Measurements from ENCODE around the gene FBLN7. TPM values are rescaled to one million over a fixed set of nuclear protein-coding genes. Genes with fewer than 3 reads are reported as not detected.

The FBLN7 gene
- total and polyA plus RNA-seq, 2 of the 8 experiments (the other 6 are each of a cell fraction or from before 2014, with no cell fraction given): 0.30 to 0.77 TPM

DNA sequence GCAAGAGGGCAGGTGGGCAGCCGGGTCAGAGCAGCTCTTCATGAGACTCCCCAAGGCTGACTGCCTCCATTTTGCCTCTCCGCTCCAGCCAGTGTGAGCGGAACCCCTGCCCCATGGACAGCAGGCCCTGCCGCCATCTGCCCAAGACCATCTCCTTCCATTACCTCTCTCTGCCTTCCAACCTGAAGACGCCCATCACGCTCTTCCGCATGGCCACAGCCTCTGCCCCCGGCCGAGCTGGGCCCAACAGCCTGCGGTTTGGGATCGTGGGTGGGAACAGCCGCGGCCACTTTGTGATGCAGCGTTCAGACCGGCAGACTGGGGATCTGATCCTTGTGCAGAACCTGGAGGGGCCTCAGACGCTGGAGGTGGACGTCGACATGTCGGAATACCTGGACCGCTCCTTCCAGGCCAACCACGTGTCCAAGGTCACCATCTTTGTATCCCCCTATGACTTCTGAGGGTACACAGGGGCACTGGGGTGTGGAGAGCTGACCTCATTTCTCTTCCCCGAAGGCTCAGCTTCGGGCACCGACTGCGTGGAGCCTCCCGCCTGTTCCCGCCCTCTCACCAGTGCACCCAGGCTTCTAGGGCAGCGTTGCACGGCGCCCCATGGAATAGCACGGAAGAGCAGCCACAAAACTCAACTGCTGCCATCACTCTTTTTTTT, 49.0 kb downstream of the FBLN7 start:
- Histone ChIP-seq H3K27ac (ENCODE audit: low read depth, low read length) (no peak overlapping the region), H3K9ac (replicated peaks in 1 of 4; ENCODE audit: extremely low read depth in 1 of 4, low read depth in 3 of 4, low read length in 3 of 4) (no peak overlapping the region), H4K5ac (ENCODE audit: insufficient read length, low read depth, low read length) (no peak overlapping the region), H4K91ac (replicated peaks; ENCODE audit: insufficient read length, low read length) (no peak overlapping the region), H3K23ac (ENCODE audit: insufficient read length) (no peak overlapping the region), H2BK15ac (ENCODE audit: low read length) (no peak overlapping the region), H3K56ac (replicated peaks; ENCODE audit: insufficient read length, low read depth, low read length) (no peak overlapping the region), H3K4me1 (replicated peaks in 1 of 4; ENCODE audit: control insufficient read depth in 3 of 4, insufficient read depth in 4 of 4, low read length in 3 of 4) (peaks cover 0 to 2% (median under 1%) of the 10 kb centered on the region in 4 experiments; a peak in 2 of 7 replicates), H3K14ac (ENCODE audit: insufficient read length) (no peak overlapping the region), H3K79me1 (ENCODE audit: low read depth, low read length) (no peaks in the 10 kb centered on the region), H3K27me3 (replicated peaks in 1 of 4; ENCODE audit: control insufficient read depth in 3 of 4, extremely low read depth in 1 of 4, insufficient read depth in 3 of 4, low read length in 3 of 4) (peaks cover 0 to 6% (median 4%) of the 10 kb centered on the region in 4 experiments; a peak in 3 of 7 replicates), H2BK120ac (replicated peaks; ENCODE audit: low read depth, low read length) (no peak overlapping the region), H3K9me3 (ENCODE audit: insufficient read depth in 2 of 2, low read depth in 1 of 2, low read length in 1 of 2) (peaks cover 0 to 9% of the 10 kb centered on the region in 2 experiments; a peak in 1 of 4 replicates), H3K23me2 (ENCODE audit: low read depth, low read length) (no peaks in the 10 kb centered on the region), H2AFZ (ENCODE audit: low read length) (no peak overlapping the region), H3K4ac (replicated peaks; ENCODE audit: insufficient read length, low read depth, low read length) (no peak overlapping the region), H2BK12ac (ENCODE audit: low read depth, low read length) (no peak overlapping the region), H3K4me3 (ENCODE audit: extremely low read depth in 1 of 4, insufficient read depth in 2 of 4, low read depth in 3 of 4, low read length in 4 of 4) (no peak overlapping the region), H4K20me1 (replicated peaks in 1 of 2; ENCODE audit: control insufficient read depth in 1 of 2, insufficient read depth in 2 of 2, low read length in 2 of 2) (peaks cover 0 to 1% of the 10 kb centered on the region in 2 experiments), H3K36me3 (ENCODE audit: control insufficient read depth in 2 of 4, insufficient read depth in 4 of 4, low read length in 3 of 4) (no peaks in the 10 kb centered on the region), H3K79me2 (ENCODE audit: control insufficient read depth in 1 of 2, insufficient read depth in 2 of 2, low read length in 2 of 2) (no peaks in the 10 kb centered on the region), H3K4me2 (ENCODE audit: insufficient read depth in 1 of 2, low read depth in 2 of 2, low read length in 2 of 2) (no peak overlapping the region), H3K18ac (ENCODE audit: extremely low read depth, low read length) (no peak overlapping the region), H4K8ac (ENCODE audit: extremely low read depth, insufficient read depth, low read length) (peak overlapping the region; percentile 42; the same call in 1 of the 2 replicates), H2BK20ac (ENCODE audit: low read length) (no peak overlapping the region), H2BK5ac (ENCODE audit: low read depth, low read length) (no peak overlapping the region), H2AK5ac (ENCODE audit: low read depth, low read length) (no peak overlapping the region)
- DNase-seq (ENCODE audit: low read depth in 1 of 2, low spot score in 2 of 2): peak in 1 of 2 experiments; percentile 33
- no peak for FAIRE-seq
- POLR2A ChIA-PET (ENCODE audit: partially characterized antibody): no interaction called here
- CTCF ChIA-PET (ENCODE audit: partially characterized antibody): interaction anchor here (0.6 to 0.9 kb wide), 3 partner anchors 9 to 138 kb away, joined by 3 read pairs; no protein-coding TSS in a partner anchor
- TF ChIP-seq CTCF (IDR thresholded peaks at IDR 0.05; ENCODE audit: control extremely low read depth in 1 of 3, insufficient read depth in 1 of 3, low read depth in 1 of 3, low read length in 3 of 3) (no peak), PHF8 (conservative IDR thresholded peaks at IDR 0.05; ENCODE audit: low read depth, low read length) (no peak), EGR1 (IDR thresholded peaks at IDR 0.05; ENCODE audit: borderline replicate concordance, low read depth, low read length) (no peak), TAF7 (optimal IDR thresholded peaks at IDR 0.05; ENCODE audit: borderline replicate concordance, low read depth, low read length) (no peak)
- TF ChIP-seq, protein P1, sequence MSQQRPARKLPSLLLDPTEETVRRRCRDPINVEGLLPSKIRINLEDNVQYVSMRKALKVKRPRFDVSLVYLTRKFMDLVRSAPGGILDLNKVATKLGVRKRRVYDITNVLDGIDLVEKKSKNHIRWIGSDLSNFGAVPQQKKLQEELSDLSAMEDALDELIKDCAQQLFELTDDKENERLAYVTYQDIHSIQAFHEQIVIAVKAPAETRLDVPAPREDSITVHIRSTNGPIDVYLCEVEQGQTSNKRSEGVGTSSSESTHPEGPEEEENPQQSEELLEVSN (IDR thresholded peaks at IDR 0.05): 0 out of 2 replicates have a peak, but pooled peaks have one; percentile 40
- WGBS, 2 experiments (ENCODE audit: extremely low coverage in 1 of 2, insufficient coverage in 1 of 2, insufficient read length in 1 of 2, insufficient replicate concordance in 2 of 2, low coverage in 1 of 2, low lambda C conversion rate in 2 of 2, missing lambda C conversion rate in 1 of 2): 94% methylated on average over 31 of the region's 31 CpGs; no CpG with 5 or more reads in 1 of the 2 experiments

Data from H1 (cell line).